GM12891 (cell line): ENCODE results near the gene FGF14.

Experiments
- PAX5 ChIP-seq: IDR thresholded peaks from 2 replicates; pipeline ENCODE4 v1.6.1; 2011; ENCODE audit warnings: low read length, moderate library complexity, mild to moderate bottlenecking; ENCODE audit not compliant: insufficient read depth, severe bottlenecking
- POLR2A ChIP-seq: IDR thresholded peaks from 2 replicates; pipeline ENCODE4 v1.6.1; 2011; ENCODE audit warnings: low read depth, low read length, control low read depth
- POLR2AphosphoS5 ChIP-seq: IDR thresholded peaks from 2 replicates; pipeline ENCODE4 v1.6.1; 2011; ENCODE audit warnings: low read depth, low read length, control low read depth
- TAF1 ChIP-seq: IDR thresholded peaks from 2 replicates; pipeline ENCODE4 v1.6.1; 2011; ENCODE audit warnings: low read depth, low read length, control low read depth

DNA sequence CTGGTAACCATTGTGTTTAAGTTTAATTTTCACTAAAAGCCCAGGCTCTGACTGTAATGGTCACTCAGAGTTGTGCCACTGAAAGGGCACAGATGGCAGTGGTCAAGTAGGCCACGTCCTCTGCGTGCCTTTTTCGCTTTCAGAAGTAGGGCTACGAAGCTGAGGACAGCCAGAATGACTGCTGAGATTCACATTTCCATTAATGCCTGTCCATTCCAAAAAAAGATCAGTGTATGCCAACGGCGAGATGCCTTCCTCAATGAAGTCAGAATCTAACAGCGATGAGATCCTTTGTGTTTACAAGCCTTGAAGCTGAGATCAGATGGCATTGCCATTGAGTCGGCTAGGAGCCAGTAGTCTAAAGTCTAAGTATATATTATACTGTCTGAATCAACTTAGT is 311.3 kb downstream of the FGF14 start:
- TF ChIP-seq PAX5 (no peak), POLR2A (no peak), POLR2AphosphoS5 (no peak), TAF1 (no peak)
